Stomach smooth muscle (tissue), 2 donors: ENCODE measurements around the gene RIT2.

Source experiments
- H3K27ac ChIP-seq: one replicate; pipeline ENCODE4 v1.7.0; 2013; ENCODE audit warnings: mild to moderate bottlenecking, low read length, inconsistent platforms
- H3K27me3 ChIP-seq, 2 donors: one replicate each; pipeline ENCODE4 v1.7.0; 2013; ENCODE audit warnings: low read length in 2 of 2; ENCODE audit not compliant: insufficient read depth in 2 of 2, control insufficient read depth in 1 of 2
- H3K36me3 ChIP-seq, 2 donors: one replicate each; pipeline ENCODE4 v1.7.0; 2013; ENCODE audit warnings: low read length in 2 of 2; ENCODE audit not compliant: control insufficient read depth in 2 of 2, insufficient read depth in 2 of 2
- H3K4me1 ChIP-seq: one replicate; pipeline ENCODE4 v1.7.0; 2013; ENCODE audit warnings: low read length; ENCODE audit not compliant: control insufficient read depth, insufficient read depth
- H3K4me3 ChIP-seq, 2 donors: one replicate each; pipeline ENCODE4 v1.7.0; 2013; ENCODE audit warnings: low read length in 2 of 2
- H3K9ac ChIP-seq, 2 donors: one replicate each; pipeline ENCODE4 v1.7.0; 2013; ENCODE audit warnings: low read length in 2 of 2, mild to moderate bottlenecking in 1 of 2
- H3K9me3 ChIP-seq, 2 donors: one replicate each; pipeline ENCODE4 v1.7.0; 2013; ENCODE audit warnings: low read length in 2 of 2; ENCODE audit not compliant: control insufficient read depth in 2 of 2
- donor health status: healthy.
- donor health status: Pancreatic carcinoma.

RIT2 gene

GRCh38 chr18:42850174-42851083 lies 265.1 kb downstream of the RIT2 start:
- Histone ChIP-seq H3K27ac (no peak overlapping the region), H3K9ac (no peak overlapping the region), H3K9me3 (no peaks in the 10 kb centered on the region), H3K4me3 (no peak overlapping the region), H3K4me1 (no peaks in the 10 kb centered on the region), H3K27me3 (no peaks in the 10 kb centered on the region), H3K36me3 (no peaks in the 10 kb centered on the region)

DNA sequence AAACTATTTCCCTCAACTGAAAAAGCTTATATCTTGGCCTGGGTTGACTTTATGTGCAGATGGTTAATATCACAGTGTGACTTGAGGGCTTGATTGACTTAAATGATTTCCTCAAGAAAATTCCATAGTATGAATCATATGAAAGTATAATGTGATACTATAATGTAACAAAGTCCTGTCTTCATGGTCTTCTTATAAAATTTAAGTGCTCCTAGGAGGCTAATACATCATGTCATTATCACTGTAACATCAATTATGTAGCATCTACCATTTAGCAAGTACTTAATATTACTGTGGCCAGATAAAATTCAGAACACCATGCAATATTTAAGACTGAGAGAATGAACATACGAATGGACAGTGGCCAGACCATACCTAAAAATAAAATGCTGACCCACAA lies 276.1 kb downstream of the RIT2 start:
- Histone ChIP-seq H3K4me3 (no peak overlapping the region), H3K27me3 (no peaks in the 10 kb centered on the region), H3K9me3 (no peaks in the 10 kb centered on the region), H3K9ac (no peak overlapping the region), H3K27ac (no peak overlapping the region), H3K4me1 (no peaks in the 10 kb centered on the region), H3K36me3 (no peaks in the 10 kb centered on the region)

DNA sequence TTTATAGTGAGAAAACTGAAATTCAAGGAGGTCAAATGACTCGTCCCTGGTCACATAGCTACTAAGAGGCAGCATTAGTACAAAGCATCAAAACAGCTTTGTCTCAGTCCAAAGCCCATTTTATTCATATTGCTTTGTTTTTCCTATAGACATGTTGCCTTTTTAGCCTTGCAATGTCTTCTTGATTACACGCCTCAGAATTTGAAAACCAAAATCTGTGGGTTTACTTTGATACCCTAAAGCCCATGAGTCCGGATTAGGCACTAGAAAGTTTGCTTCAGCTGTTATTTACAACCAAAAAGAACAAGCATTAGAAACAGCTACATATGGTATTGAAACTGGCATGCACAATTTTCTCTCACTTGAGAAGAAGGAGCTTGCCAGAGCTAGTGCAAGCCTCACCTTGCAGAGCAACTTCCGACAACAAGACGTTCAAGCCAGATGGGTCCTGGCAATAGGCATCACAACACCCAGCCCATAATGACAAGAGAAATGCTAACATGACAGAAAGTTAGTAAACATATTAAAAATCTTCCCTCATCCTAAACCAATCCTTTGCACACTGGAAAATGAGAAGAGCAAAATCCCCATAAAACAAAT lies 276.8 kb downstream of the RIT2 start:
- Histone ChIP-seq H3K9me3 (no peaks in the 10 kb centered on the region), H3K4me1 (no peaks in the 10 kb centered on the region), H3K27me3 (no peaks in the 10 kb centered on the region), H3K27ac (no peak overlapping the region), H3K9ac (no peak overlapping the region), H3K4me3 (no peak overlapping the region), H3K36me3 (no peaks in the 10 kb centered on the region)

GRCh38 chr18:42830936-42831335 lies 284.5 kb downstream of the RIT2 start:
- Histone ChIP-seq H3K4me1 (no peaks in the 10 kb centered on the region), H3K9me3 (no peaks in the 10 kb centered on the region), H3K9ac (no peak overlapping the region)

GRCh38 chr18:42828881-42829280 lies 286.6 kb downstream of the RIT2 start:
- Histone ChIP-seq H3K9me3 (no peaks in the 10 kb centered on the region), H3K27me3 (no peaks in the 10 kb centered on the region), H3K36me3 (no peaks in the 10 kb centered on the region), H3K27ac (no peak overlapping the region), H3K4me3 (no peak overlapping the region), H3K4me1 (no peaks in the 10 kb centered on the region), H3K9ac (no peak overlapping the region)

More at GRCh38 chr18:42830936-42831335, 284.5 kb downstream of the RIT2 start:
- Histone ChIP-seq H3K27ac (no peak overlapping the region), H3K36me3 (no peaks in the 10 kb centered on the region), H3K4me3 (no peak overlapping the region), H3K27me3 (no peaks in the 10 kb centered on the region)

- Histone ChIP-seq H3K36me3 (no peaks in the 10 kb centered on the region), H3K4me1 (no peaks in the 10 kb centered on the region), H3K9me3 (no peaks in the 10 kb centered on the region), H3K27ac (no peak overlapping the region), H3K9ac (no peak overlapping the region), H3K4me3 (no peak overlapping the region), H3K27me3 (no peaks in the 10 kb centered on the region)
Measured at GRCh38 chr18:42824178-42824577, 291.3 kb downstream of the RIT2 start.

GRCh38 chr18:42822711-42823110 lies 292.8 kb downstream of the RIT2 start:
- Histone ChIP-seq H3K4me1 (no peaks in the 10 kb centered on the region), H3K36me3 (no peaks in the 10 kb centered on the region), H3K9ac (no peak overlapping the region), H3K9me3 (no peaks in the 10 kb centered on the region), H3K4me3 (no peak overlapping the region), H3K27me3 (no peaks in the 10 kb centered on the region), H3K27ac (no peak overlapping the region)

DNA sequence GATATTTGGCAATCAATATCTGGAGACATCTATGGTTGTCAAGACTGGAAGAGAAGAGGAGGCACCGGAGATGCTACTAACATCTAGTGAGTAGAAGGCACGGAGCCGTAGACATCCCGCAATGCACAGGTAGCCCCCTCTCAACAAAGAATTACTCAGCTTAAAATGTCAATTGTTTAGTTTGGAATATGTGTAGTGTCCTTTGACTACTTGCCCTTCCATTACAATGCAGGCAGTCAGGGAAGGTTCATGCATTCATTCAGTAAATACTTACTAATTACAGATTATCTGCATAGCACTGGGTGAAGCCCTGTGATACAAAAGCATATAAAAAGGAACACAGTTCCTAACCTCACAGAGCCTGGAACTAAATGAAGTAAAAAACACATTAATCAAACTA lies 294.0 kb downstream of the RIT2 start:
- Histone ChIP-seq H3K4me1 (no peaks in the 10 kb centered on the region), H3K4me3 (no peak overlapping the region), H3K9ac (no peak overlapping the region), H3K9me3 (no peaks in the 10 kb centered on the region), H3K36me3 (no peaks in the 10 kb centered on the region), H3K27me3 (no peaks in the 10 kb centered on the region), H3K27ac (no peak overlapping the region)

DNA sequence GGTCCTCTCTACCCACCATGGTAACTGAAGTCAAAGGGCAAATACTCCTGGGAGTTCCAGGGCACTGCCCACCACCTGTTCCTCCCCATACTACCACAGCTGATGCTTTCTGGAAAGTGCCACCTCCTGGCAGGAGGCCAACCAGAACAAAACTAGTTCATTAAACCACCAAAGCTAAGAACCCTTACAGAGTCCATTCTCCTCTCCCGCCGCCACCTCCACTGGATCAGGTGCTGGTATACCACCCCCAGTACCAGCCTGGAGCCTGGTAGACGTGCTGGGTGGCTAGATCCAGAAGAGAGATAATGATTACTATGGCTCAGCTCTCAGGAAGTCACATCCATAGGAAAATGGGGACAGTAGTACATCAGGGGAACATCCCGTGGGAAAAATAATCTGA lies 300.9 kb downstream of the RIT2 start:
- H3K27ac ChIP-seq, result no peak overlapping the region
- H3K9me3 ChIP-seq, result no peaks in the 10 kb centered on the region
- H3K36me3 ChIP-seq, result no peaks in the 10 kb centered on the region
- no peaks in the 10 kb centered on the region for H3K27me3 ChIP-seq
- H3K9ac ChIP-seq, result no peak overlapping the region
- H3K4me3 ChIP-seq, result no peak overlapping the region
- no peaks in the 10 kb centered on the region for H3K4me1 ChIP-seq

GRCh38 chr18:42814184-42814583 lies 301.3 kb downstream of the RIT2 start:
- H3K9ac ChIP-seq, result no peak overlapping the region
- no peaks in the 10 kb centered on the region for H3K9me3 ChIP-seq
- no peaks in the 10 kb centered on the region for H3K36me3 ChIP-seq
- H3K4me3 ChIP-seq, result no peak overlapping the region
- H3K4me1 ChIP-seq, result no peaks in the 10 kb centered on the region
- H3K27ac ChIP-seq, result no peak overlapping the region
- no peaks in the 10 kb centered on the region for H3K27me3 ChIP-seq

DNA sequence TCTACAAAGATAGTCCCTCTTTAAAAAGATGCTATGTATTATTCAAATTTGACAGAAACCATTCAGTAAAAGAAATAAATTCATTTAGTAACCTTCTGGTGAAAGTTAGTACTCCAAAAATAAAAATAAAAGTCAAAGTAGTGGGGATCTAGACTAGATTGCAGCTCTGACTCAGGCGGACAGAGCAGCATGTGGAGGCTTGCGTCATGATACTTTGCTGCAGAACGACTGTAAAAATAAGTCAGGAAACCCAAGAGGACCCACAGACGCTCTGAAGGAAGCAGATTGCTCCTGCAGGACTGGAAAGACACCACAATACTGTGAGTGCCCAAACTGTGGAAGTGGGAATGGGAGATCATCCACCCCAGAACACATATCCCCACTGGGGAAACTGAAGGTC lies 301.9 kb downstream of the RIT2 start:
- no peaks in the 10 kb centered on the region for H3K4me1 ChIP-seq
- no peaks in the 10 kb centered on the region for H3K27me3 ChIP-seq
- no peak overlapping the region for H3K27ac ChIP-seq
- no peak overlapping the region for H3K4me3 ChIP-seq
- H3K36me3 ChIP-seq, result no peaks in the 10 kb centered on the region
- H3K9me3 ChIP-seq, result no peaks in the 10 kb centered on the region
- no peak overlapping the region for H3K9ac ChIP-seq
